GM21381 (cell line): ENCODE results near the gene ZRANB1.
"Not testable (repeated sequence)": the region's sequence is repeated elsewhere in the genome, so short reads cannot be mapped to it uniquely, and the experiment has no call there.

Experiments
- ATAC-seq: cut with Tn5 transposase; IDR thresholded peaks from one replicate; pipeline ENCODE4 v1.9.1; 2021; ENCODE audit warnings: mild to moderate bottlenecking, moderate library complexity; ENCODE audit not compliant: unreplicated experiment

The ZRANB1 gene

DNA sequence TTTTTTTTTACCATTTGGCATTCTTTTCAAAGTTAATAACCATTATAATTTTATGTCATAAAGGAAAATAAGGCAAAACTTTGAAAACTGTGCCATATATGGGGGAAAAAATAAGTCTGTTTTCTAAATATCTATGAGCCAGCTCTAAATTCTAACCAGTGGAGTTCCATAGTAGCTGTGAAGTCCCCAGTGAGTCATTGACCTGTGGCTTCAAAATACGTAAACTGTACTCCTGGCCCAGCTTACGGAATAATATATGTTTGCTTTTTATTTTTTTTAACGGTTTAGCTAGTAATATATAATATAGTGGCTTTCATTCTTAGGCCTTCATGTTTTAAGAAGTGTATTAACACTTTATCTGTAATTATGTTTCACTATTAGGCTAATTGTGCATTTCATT is 20.5 kb downstream of the ZRANB1 start:
- ATAC-seq: no peak

DNA sequence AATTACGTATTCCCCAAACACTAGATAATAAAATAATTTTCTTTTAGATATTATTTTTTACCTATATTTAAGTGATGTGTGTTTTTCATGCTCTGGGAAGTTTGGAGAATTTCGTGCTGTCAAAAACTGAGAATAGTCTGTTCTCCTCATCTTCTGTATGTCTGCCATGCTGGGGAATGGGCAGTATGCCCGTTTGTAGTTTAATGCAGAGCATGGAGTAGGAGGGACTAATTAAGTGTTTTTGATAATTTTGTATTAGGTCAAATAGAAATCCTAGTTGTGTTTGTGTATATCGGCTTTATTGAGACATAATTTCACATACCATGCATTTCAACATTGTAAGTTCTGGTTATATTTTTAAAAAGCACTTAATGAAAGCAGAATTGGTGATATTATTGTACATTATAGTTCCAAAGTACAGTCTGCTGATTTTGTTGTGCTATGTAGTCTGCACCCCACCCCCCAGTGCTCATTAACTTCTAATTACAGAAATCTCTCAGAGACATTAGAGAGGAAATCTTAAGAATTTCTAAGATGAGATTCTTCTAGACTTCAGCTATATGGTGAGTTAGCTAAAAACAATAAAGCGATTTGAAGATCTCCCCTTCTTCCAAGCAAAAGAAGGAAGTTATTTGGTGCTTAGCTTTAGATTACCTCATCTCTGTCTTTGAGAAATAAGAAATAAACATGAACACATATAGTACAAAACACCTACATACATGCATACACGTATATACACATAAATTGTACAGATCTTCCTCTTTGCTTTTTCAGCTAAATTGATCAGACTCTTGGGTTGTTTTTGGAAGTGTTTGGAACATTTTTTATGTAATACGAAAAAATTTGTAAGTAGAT is 22.2 kb downstream of the ZRANB1 start:
- no peak for ATAC-seq

DNA sequence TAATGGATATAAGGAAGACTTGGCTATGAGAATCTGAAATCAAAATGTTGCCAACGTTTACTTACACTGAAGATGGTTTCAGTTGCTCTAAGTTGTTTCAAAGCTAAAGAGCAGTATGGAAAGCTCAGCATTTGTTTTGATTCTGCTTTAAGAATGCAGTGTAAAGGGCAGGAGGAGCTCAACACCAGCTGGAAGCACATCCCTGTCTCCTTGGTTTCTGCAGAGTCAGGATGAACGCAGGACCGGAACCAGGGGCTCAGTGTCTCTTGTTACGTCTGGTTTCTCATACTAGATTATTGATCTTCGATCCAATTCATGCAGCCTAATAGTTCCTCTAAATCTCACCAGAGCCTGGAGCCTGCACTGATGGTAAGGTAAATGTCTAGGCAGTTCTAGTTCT is 24.1 kb downstream of the ZRANB1 start:
- ATAC-seq: no peak

DNA sequence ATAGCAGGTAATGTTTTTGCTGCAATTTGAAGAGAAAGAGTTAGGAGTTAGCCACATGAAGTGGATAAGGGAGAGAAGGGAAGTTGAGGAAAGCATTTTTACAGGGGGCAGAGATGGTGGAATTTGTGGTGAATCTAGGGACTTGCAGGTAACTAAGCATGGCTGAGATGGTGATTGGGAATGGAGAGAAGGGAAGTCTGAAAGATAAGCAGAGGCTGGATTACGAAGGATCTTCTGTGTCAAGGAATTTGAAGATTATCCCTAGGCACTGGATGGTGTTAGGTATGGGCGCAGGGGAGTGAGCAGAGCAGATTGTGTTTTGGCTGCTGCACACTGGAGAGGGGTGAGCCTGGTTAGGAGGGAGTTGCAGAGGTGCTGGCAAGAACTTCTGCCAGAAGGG is 25.3 kb downstream of the ZRANB1 start:
- no peak for ATAC-seq

DNA sequence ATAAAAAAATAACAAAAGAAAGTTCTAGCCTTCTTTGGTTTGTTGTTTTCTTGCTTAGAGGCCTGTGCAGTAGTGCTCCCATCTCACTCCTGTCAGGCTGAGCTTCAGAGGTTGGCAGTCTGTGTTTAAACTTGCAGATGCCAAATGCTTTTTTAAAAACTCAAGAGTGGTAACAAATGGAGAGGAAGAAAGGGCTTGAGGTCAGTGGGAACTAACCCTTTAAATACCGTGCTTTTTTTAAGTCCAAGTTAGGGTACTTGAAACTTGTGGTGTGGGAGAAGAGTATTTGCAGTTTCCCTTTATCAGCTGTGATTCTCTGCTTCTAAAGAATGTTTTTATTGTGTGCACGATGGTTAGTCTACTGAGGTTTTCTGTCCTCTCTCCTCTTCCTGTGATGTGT is 29.4 kb downstream of the ZRANB1 start:
- ATAC-seq: peak; percentile 41

DNA sequence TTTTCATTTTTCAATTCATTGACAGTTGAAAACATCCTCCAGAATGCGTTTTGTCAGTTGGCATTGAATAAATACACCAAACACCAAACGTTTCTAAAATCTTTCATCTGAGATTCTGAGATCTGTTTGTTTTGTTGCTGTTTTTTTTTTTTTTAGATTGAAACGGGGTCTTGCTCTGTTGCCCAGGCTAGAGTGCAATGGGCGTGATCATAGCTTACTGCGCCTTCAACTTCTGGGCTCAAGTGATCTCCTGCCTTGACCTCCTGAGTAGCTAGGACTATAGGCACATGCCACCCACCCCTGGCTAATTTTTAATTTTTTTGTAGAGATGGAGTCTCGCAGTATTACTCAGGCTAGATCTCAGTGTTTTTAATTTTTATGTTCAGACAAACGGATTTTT is 30.7 kb downstream of the ZRANB1 start:
- ATAC-seq: no peak

DNA sequence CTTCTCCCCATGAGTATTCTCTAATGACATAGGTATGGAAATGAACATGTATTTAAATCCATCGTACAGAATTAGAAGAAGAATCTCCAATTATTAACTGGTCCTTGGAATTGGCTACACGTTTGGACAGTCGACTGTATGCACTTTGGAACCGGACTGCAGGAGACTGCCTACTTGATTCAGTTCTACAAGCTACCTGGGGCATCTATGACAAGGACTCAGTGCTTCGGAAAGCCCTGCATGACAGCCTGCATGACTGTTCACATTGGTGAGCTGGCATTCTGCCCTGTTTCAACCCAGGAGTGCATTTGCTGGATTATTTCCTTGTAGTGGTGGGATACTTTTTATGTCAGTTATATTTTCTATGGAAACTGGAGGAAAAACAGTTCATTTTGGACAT is 32.2 kb downstream of the ZRANB1 start:
- no peak for ATAC-seq

DNA sequence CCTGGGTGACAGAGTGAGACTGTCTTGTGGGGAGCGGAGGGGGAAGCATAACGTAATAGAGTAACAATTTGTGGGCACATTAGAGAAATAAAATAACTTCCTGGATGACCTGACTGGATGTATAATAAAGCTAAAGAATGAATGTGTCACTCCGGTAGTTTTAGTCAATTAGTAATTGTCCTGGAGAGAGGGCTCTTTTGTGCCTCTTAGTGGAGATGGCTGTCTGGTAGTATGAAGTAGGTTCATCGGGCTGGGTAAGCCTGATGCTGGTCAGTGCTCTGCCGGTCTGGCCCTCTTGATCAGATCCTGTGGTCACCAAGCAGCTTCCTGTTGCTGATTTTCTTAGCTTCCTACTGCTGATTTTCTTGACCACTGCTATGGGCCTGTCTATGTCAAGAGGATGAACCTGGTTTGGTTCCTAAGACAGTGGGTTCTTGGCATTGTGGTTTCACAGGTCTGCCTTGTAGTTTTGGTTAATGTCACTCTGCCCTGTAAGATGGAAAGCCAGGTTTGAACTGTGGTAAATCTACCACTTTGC is 34.1 kb downstream of the ZRANB1 start:
- peak; percentile 84 for ATAC-seq

DNA sequence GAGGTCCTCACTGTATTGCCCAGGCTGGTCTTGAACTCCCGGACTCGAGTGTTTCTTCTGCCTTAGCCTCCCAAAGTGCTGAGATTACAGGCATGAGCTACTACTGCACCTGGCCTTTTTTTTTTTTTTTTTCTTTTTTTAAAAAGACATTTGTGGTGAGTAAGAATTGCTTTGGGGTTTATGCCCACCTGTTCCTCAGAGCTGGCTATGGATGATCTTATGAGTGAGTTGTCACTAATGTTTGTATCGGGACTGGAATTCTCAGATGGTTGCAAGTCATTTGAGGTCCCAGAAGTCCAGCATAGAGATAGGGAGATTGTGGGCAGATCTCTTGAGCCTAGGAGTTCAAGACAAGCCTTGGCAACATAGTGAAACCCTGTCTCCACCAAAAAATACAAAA is 35.2 kb downstream of the ZRANB1 start:
- ATAC-seq: no peak

DNA sequence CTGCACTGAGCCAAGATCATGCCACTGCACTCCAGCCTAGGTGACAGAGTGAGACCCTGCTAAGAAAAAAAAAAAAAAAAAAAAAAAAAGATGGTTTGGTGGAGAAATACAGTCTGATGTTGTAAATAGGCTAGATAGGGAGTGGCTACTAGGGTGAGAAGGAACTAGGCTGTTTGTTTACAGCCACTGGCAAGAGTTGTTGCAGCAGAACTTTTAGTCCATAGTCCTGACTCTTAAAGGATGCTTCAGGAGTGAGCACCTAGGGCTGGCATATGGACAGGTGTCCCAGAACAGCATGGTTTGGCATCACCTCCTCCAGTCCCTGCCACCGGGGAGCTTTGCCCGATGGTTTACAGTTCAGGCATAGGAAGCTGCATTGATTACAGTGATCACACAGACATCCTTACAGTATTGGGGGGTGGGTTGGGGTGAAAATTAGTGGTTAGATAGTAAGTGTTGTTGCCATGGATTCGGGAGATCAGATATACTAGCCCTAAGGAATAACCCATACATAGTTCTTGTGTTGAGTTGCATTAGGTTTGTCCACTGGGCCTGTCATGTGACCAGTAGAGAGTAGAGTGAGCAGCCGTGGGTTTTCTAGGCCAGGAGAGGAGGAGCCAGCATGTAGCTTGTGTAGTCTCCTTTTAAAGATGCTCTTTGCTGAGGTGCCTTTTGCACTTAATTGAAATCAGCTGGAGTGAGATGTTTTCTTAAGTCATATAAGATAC is 35.9 kb downstream of the ZRANB1 start:
- no peak for ATAC-seq

DNA sequence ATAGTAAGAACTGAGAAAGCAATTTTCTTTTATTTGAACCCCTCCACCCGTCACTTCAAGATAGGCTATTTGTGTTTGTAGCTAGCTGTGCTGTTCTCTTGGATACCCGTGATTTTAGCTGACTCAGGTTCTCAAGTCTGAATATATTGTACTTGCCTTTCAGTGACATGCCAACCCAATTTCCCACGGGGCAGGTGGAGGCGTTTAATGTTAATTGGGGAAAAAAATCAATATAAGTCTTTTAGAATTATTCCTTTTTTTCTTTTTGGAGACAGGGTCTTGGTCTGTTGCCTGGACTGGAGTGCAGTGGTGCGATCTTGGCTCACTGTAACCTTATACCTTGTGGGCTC is 36.4 kb downstream of the ZRANB1 start:
- no peak for ATAC-seq

DNA sequence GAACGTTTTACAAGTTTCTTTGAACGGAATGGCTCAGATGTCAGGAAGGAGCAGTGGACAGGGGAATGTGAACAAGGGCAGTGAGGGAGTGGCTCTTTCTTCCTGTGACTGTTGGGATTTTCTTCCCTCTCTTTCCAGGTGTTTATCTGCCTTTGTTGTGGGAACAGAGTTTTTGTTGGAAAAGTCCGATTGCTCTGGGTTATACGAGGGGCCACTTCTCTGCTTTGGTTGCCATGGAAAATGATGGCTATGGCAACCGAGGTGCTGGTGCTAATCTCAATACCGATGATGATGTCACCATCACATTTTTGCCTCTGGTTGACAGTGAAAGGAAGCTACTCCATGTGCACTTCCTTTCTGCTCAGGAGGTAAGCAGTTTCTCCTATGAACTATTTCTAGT is 41.4 kb downstream of the ZRANB1 start:
- ATAC-seq: no peak

DNA sequence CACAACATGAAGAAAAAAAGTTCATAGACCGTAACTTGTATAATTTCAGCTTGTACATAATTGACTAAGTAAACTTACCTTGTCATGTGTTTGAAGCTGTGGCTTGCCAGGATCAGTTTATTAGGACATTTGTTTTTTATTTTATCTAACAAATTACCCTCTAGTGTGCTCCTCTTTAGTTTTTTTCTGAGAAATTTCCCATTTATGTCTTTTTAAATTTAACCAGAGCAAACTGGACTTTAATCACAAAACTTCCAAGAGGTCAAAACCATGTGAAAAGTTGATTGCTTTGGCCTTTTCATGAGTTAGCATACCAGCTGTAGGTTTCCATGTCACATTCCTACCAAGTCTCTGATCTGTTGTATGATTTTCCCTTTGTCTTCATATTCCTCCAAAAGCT is 42.5 kb downstream of the ZRANB1 start:
- ATAC-seq: no peak

DNA sequence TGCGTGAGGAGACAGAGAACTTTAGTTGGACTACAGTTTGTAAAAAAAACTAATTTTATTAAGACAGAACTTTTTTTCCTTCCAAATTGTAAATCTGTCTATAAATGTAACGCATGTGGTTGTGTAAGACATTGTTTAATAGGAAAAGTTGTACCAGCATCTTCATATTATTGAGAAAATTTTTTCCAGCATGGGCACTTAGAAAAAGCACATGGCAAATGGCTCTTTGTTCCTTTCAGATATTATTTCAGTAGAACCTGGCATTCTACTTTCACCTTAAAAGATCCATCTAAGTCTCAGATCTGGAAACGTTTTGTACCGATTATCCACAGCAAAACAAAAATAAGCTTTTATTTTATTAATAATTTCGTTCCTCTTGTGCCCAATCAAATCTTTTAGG is 43.2 kb downstream of the ZRANB1 start:
- ATAC-seq: no peak

DNA sequence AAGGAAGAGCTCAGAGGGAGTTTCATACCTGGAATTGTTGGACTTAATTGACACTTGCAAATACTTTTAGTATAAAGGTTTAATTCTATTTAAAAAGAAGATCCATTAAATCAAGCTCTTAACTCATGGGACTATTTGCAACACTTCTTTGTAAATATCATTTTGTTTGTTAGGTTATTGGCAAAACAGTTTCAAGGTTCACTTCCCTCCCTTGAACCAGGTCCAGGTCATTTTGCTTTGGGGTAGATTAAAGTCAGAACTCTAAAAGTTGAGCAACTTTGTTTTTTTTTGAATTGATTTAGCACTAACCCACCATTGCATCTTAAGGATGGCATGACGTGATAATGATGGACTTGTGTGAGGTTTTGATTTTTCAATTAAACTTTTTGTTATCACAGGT is 45.9 kb downstream of the ZRANB1 start:
- no peak for ATAC-seq

DNA sequence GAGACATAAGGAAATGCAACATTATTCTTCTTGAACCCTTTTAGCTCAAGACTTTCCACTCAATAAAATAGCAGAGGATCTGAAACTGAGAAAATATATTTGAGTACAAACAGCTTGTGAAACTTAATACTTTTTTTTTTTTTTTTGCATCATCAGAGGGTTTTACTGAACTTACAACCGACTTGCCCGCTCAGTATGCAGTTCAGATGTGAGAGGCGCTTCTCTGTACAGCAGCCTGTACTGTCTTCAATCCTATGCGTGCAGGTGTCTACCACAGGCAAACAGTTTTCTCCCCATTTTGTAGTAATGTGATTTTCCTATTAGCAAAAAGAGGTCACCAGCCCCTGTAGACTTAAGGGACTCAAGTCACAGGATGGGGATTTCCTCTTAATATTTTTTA is 46.8 kb downstream of the ZRANB1 start:
- not testable (repeated sequence) for ATAC-seq

DNA sequence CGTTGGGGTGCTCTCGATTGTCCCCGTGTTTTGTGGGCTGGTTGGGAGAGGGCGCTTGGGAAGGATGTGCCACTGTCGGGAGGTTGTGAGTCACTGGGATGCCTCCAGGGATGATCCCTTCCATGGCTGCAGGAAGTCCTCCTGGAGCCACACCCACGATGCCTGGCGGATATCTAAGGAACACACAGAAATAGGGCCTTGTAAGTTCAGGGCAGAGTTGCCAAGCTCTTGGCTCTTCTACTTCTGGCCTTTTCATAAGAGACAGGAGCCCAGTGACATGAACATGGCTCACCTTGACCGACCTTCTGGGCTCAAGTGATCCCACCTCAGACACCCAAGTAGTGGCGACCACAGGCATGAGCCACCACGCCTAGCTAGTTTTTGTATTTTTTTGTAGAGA is 47.6 kb downstream of the ZRANB1 start:
- no peak for ATAC-seq

DNA sequence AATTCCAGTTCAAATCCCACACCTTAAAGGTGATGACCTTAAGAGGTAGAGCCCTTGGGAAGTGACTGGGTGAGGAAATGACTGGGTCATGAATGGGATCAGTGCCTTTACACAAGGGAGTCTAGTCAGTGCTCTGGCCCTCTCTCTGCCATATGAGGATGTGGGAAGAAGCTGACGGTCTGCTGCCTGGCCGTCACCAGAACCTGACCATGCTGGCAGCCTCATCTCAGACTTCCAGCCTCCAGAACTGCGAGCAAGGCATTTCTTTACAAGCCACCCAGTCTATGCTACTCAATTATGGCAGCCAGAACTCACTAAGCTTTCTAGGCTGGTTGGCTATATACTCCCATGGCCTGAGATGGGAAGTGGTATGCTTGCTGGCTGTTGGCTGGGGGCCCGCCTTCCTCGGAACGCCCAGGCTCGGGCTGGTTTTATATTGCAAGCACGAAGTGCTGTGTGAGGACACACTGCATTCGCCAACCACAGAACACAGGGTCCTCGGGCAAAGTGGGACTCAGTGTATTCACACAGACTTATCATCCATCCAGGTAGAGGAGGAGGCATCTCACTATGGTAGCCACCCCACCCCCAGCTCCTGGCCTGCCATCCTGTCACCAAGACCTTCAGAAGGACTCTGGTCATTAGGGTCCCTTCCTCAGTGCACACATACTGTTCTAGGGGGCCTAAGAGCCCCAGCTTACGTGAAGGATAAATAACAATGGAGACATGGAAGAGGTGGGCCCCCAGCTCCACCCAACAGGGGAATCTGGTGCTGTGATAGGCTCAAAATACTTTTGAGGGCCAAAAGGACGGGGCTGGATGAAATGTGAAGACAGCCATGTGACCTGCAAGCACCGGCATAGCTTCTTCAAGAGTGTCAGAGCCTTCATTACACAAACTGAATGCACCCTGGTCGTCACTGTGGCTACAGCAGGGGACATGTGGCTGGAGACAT is 49.0 kb downstream of the ZRANB1 start:
- no peak for ATAC-seq

DNA sequence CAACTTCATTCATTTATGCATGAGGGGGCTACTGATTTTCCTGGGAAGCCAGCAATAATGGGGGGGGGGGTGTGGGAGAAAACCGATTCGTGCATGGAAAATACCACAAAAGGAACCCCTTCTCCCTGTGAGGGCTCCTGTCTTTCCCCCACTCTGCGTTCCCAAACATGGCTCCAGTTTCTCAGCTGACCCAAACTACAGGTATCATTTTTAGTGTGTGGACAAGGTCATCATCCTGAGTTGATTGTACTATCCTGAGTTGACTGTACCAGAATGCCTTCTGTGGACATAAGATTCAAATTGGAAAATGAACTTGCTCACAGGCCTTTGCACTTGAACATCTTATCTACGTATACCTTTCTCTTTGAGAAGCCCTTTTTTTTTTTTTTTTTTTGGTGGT is 49.9 kb downstream of the ZRANB1 start:
- no peak for ATAC-seq

DNA sequence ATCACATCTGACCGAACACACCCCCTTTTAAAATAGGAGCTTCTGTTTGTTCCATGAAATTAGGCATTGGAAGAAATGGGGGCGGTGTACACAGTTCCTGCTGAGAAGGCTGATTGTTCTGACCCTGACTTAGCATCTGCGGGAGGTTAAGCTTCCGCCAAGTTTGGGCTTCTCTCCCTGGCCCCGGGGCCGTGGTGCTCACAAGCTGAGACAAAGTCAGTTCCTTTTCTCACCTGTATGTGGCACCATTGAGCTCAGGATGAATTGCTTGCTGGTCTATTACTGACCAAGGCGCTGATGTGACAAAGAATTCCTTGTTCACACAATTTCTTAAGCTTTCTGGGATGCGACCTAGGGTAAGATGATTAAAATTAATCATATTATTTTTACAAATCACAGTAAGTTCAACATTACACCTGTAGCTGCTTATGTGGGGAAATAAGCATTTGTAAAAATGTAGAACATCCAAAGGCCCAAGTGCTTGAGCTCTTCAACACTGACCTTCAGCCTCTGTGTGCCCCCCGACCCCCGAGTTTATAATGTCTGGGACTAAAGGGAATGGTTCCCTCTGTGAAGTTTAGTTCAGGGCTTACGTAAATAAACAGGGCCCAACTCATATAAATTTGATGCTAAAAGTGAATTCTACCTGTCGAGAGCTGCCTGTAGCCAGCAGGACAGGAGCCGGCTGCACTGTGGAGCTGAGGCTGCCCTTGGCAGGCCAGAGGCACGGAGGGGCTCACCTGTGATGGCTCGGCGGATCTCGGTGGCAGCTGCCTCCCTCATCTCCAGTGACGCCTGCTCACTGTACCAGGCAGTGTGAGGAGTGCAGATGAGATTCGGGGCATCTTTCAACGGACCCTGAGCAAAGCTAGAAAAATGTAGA is 50.8 kb downstream of the ZRANB1 start:
- ATAC-seq: no peak
